ENCODE measurements around the gene RNASEH2B.

Gene RNASEH2B

DNA sequence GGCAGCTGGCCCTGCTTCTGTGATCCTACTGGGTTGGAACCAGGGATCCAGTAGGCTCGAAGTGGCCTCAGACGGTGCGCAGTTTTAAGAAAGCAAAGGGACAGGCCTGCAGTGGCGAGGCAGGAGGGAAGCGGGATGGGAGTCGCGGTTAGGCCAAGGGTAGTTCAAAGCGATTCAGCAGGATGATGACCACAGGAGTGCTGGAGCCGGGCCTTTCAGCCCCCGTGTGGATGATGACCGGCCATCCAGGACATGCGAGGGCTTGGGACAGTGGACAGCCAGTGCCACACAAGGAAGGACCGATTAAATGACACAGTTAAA, 854 bp downstream of the RNASEH2B start:
- peak; percentile 59 for DNase-seq

DNA sequence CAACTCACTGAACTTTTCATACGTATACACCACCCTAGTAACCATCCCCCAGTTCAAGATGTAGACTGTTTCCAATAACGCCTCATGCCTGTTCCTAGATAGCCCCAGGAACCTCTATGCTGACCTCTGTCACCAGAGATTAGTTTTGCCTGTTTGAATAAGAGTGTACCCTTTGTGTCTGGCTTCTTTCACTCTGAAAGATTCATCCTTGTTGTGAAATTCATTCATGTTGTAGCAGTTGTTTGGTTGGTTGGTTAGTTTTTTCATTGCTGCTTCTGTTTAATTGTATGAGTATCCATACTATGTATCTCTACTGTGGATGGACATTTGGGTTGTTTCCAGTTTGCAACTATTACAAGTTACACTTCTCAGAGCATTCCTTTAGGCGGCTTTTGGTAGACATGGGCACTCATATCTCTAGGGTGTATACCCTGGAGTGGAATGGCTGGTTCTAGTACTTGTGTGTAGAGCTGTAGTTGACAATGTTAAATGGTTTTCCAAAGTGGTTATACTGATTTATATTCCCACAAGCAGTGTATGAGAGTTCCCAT, 1.6 kb downstream of the RNASEH2B start:
- peak; percentile 87 for DNase-seq

DNA sequence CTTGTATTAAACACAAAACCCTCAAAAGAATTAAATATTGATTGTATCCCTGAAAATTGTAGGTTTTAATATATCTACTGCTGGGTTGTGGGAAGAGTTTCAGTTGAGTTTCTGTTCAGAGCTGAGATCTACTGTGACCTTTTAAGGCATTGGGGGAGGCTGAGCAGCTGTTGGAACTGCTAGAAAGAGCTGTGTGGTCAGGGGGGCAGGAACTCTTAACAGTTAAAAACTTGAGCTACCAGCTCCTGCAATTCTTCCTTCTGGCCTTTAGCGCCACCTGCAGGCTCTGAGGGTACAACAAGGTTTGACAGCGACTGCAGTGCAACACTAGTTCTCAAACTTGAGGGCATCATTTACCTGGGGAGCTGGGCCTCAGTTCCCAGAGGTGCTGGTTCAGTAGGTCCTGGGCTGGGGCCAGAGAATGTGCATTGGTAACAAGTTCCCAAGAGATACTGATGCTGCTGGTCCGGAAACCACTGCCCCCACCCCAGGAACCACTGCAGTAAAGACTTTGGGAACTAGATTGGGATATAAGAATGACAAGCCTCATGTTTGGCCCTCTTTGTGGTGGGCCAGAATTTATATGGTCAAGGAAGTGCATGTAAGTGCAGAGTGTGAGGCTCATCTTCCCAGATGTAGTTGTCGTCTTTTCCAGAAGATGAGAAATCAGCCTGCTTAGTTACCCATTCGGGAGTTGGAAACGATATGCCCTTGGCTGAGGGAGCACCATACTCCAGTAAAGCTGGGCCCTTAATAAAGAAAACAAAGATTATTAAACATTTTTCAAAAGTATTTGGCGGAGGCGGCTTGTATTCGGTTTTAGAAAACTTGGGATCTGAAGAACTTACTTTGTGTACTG, 2.6 kb downstream of the RNASEH2B start:
- DNase-seq: peak; percentile 97

DNA sequence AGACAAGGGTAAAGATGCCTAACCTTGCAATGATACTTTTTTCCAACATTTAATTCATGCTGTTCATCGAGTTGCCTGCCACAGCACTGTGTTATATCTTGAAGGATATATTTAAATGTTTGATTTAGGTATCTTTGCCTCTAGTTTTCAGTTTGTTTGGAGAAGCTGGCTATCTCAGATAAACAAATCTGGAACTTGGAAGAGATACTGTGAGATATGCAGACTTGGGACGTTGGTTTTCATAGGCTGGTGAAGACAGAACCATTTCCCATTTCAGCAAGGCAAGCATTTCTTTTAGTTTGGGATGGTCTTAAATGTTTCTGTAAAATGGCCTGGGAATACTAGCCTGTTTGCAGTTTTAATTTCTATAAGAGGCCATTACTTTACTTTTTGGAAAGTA, 3.3 kb downstream of the RNASEH2B start:
- DNase-seq: peak; percentile 49

DNA sequence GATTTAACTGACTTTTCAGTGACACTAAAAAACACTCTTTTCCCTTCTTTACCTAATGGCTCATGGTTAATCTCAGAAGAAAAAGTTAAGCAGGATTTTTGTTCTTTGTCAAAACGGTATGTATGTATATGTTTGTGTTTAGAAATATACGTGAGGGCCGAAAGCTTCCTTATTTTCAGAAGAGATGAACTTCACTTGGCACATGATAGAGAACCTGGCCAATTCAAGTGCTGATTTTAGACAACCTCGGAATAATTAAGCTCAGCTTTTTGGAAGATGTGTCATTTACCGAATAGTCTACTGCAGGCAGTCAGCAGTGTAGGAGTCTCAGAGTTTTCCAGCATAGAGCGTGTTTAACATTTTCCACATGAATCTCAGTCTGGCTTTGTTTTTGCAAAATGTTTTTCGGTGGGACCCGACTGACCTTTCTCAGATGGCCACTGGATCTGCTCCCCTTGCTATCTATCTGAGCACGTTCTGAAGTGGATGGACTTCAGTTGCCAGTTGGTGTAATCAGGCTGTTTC, 4.6 kb downstream of the RNASEH2B start:
- no peak for DNase-seq

DNA sequence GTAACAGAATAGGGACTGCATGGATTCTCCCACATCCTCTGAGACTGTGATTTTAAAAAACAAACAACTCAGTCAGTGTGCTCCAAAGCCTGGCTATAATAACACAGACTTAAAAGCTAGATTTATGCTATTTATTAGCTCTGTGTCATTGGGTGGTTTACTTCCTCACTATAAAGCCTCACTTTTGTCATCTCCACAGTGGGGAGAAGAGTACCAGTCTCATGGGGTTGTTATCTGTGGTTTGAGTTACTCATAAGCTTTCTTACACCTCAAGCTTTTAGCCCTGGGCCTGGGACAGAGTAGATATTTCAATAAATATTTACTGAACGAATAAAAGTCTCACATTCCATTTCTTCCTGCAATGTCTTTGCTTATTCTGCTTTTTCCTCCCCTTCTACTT, 5.3 kb downstream of the RNASEH2B start:
- DNase-seq: peak; percentile 79

DNA sequence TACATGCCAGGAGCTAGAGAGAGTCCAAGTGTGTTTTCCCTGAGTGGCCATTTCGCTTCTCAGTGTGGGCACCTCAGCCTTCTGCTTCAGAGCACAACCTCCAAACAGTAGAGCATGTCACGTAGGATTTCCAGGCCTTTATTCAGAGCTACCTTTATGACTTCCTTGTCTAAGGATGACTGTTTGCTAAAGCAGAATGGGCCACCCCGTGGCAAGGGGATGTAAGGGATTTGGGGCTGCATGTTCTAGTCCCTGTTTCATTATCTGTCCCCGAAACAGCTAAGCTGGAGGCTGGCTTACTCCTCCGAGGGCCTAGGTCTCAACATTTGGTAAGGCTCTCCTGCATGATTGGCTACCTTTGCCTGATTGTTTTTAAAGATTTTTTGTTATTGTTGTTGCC, 6.0 kb downstream of the RNASEH2B start:
- peak; percentile 70 for DNase-seq

DNA sequence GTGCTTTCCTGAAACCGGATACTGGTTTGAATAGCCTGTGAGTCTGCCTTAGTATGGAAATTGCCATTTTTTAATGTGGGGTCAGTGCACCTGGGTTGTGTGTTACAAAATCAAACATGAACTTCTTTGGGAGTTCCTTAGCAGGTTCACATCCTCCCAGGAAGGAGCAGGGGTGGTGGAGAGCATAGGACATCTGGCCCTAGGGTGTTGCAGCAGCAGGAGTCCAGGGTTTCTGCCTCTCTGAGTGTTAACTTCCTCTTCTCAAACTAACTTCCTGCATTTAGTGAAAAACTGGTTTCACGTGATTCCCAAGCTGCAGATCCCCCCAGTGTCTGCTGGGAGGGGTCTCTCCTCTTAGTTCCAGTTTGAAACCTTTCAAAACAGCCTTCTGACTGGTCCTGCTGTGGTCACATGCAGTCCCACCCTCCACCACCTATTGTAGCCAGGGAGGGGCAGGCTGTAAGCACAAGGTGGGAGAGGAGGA, 7.2 kb downstream of the RNASEH2B start:
- peak; percentile 44 for DNase-seq

DNA sequence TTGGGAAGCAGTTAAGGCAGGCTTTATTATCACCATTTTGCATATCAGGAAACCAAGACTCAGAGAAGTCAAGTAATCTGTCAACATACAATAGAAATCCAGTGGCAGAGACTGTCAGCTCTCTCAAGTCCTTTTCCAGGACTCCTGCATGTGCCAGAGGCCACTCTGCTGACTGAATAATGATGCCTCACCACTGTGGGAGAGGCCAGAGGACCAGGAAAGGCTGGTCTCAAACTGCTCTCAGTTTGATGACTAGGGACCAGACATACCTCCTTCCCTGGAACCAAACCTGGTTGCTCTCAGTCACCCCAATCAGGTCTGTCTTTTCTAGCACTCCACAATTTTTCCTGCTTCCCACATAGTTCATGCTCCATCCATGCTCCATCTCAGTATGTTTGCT, 8.0 kb downstream of the RNASEH2B start:
- DNase-seq: no peak

DNA sequence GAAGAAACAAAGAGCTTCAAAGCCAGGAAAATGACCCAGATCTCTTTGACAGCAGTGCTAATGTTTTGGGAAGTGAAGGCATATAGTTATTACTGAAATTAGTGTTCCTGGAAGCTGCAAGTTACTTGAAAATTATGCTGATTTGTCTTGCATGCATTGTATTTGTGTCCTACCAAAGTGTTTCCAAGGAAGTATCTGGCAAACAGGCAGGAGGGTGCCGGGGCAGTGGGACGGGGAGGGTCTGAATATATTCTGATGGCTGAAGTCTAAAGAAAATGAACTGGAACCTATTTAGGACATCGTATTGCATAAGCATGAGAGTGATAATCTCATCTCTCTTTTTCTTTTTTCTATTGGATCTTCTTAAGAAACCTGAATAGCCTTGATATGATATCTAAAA, 9.0 kb downstream of the RNASEH2B start:
- DNase-seq: no peak

DNA sequence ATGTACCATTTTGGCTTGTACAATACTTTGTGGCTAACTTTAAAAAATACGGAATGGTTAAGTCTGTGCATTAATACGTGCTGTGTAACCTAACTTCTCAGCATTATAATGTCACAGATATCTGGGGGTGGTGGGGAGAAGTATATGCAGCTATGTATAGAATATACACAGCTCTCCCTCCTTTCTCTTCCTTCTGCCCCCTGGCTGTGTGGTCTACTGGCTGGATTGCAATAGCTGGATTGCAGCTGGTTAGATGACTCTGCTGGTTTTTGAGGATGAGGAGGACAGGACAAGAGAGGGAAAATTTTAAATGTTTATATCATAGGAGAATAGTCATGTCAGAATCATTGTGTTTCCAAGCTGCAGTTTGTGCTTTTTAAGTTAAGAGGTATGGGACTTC, 9.7 kb downstream of the RNASEH2B start:
- DNase-seq: no peak

DNA sequence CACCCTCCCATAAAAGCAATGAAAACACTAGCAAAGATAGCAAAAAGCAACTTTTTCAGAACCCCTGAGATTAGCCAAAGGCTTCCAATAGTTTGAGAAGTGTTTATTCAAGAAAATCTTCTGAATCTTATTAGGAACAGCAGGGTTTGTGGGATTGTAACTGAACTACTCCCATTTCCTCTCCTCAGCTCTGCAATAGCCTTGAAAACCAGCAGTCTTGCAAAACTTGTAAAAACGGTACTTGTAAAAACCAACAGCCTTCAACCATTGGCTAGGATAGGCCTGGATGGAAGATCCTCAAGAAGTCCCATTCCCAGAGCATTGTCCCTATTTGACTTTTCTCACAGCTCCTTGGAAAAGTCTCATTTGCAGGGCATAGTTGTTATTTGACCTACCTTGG, 12.1 kb downstream of the RNASEH2B start:
- DNase-seq: no peak

DNA sequence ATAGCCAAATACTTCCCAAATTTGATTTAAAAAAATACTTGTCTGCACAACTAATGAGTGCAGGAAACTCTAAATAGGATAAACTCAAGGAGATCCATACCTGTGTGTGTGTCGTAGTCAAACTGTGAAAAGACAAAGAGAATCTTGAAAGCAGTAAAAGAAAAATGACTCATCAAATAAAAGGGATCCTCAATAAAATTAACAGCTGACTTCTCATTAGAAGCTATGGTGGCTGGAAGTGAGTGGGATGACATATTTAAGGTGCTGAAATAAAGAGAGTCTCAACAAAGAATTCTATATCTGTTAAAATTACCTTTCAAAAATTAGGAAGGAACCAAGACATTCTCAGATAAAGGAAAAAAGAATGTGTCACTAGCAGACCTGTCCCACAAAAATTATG, 13.7 kb downstream of the RNASEH2B start:
- DNase-seq: no peak

DNA sequence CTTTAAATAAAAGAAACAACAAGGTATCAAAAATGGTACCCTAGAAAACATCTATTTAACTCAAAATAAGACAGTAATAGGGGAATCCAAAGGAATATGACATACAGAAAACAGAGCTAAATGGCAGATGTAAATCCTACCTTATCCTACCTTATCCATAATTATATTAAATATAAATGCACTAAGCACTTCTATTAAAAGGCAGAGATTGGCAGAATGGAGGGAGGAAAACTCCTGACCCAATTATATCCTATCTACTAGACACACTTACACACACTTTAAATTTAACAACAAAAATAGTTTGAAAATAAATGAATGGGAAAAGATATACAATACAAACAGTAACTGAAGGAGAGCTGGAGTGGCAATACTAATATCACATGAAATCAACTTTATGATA, 14.4 kb downstream of the RNASEH2B start:
- no peak for DNase-seq

DNA sequence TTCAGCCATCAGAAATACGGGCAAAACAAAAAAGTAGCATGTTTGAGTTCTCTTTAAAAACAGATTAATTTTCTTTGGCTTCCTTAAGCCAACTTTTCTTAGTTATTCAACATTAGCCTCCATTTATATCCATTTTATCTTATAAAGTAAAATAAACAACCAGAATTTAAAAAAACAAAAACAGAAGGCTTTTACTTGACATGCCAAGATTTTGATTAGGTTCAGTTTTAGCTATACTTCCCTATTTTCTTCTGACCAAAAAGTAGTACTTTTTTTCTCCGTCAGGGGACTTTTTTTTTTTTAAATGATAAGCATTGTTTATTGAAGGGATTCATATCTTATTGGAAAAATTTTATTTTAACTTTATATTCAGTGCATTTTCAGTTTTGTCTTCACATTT, 18.1 kb downstream of the RNASEH2B start:
- peak; percentile 38 for DNase-seq

DNA sequence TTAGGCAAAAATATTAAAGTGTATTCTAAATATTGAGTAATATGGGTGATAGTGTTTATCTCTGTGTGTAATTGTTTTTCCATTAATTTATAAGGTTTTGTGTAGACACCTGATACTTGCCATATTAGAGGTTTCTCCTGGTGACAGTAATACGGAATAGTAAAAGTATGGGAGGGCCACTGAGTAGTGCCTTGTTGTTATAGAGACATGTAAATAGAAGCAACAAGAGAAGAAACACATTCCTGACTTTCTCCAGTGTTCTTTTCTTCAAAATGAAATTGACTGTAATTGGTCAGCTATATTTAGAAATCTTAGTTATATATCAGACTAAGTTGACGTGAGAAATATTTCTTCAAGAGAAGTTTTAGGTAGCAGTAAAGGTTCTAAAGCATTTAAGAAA, 18.5 kb downstream of the RNASEH2B start:
- no peak for DNase-seq

DNA sequence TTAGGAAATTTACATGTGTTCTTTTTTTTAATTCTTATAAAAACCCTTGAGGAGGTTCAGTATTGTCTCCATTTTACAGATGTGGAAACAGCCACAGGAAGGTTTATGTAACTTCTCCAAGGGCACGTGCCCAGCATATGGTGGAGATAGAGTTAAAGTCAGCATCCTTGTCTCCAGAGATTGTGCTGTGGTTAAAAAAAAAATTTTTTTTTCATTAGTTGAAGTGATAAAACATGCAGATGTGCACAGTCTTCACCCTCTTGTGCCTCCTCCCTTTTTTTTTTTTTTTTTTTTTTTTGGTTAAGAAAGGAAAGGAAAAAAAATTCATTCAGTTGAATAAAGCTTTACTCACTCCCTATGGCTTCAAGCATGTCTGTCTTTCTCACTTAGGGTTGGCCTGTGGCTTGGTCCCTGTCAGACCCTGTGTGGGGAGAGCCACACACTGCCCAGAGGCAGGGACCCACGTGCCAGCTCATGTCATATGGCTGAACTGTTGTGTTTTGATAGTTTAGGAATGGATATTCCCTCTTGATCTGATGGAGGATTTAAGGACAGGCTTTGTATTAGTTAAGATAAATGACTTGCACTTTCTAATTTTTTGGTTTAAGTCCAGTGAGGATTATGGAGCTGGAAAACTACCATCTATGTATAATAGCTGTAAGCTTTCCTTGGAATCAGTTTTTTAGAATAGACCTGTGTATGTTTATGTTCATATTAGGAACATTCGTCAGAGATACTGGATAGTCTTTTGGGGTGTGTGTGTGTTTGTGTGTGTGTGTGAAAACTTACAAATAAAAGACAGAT, 19.3 kb downstream of the RNASEH2B start:
- peak; percentile 94 for DNase-seq

DNA sequence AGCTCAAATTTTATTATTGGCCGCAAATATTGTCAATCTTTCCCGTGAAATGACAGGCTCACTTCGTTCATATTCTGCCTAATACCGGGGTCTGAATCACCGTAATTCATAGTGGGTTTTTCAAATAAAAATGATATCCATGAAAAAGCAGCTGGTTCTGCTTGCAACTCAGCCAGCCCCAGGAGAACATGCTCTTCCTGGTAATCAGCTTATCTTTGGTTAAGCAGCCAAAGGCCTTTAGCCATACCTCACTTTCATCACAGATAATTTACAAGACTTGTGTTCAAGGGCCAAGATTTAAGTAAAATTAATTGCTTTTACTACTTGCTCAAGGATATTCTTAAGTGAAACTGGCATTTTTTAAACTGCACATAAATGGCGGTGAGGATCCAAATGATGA, 22.5 kb downstream of the RNASEH2B start:
- DNase-seq: peak; percentile 86

DNA sequence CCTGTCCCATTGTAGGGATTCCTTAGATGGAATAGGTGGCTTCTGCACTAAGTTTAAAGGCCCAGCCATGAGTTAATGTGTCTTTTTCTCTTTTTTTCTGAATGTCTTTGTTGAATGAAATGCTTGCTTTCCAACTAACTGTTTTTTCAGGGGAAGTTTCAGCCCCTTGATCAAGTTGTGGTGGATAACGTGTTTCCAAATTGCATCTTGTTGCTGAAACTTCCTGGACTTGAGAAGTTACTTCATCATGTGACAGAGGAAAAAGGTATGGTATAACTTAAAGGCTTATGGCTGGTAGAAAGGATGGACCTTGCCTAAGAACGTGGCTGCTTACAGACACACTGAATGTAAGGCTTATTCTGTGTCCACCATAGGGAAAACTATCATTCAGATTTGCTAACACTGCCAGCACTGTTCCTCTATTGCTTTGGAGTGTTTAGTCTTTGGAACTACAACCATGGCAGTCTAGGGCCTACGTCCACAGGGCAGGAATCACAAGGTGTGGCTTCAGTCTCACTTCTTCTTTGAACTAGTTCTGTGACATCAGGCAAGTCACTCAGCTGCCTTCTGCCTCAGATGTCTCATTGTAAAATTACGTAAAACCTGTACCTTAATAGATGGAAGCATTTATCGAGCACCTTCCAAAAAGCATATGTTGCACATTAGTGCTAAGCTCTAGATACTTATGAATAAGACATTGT, 25.3 kb downstream of the RNASEH2B start:
- no peak for DNase-seq

DNA sequence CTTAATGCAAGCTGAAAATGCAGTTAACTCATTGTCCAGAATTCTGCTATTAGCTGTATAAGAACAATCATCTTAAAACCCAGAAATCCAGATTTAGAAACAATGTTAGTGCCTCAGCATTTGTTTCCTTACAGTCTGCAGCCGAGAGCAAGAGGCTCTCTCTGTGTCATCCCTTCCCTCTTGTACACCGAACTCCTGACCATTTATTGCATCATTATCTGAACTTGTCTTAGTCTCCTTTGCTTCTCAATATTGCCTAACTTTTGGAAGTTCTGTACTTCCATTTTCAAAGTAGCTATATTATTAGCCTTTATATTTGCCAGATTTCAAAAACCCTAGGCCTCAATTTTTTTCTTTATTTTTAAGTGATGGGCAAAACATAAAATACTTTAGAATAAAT, 27.1 kb downstream of the RNASEH2B start:
- no peak for DNase-seq

DNA sequence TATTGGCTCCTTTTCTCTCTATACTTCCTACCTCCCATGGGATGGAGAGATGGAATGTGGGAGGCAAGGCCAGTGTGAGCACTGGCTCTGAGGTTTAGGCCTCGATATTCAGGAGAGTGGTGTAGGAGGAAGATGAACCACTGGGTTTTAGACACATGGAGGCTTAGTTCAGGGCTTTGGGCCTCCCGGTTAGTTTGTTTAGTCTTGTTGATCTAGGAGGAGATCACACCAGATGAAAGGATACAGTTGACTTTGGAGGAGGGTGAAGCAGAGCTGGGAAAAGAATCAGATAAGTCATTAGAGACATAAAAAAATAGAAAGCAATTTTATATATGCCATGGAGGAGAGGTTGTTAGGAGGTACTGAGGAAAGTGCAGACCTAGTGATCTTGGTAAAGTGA, 30.9 kb downstream of the RNASEH2B start:
- no peak for DNase-seq

DNA sequence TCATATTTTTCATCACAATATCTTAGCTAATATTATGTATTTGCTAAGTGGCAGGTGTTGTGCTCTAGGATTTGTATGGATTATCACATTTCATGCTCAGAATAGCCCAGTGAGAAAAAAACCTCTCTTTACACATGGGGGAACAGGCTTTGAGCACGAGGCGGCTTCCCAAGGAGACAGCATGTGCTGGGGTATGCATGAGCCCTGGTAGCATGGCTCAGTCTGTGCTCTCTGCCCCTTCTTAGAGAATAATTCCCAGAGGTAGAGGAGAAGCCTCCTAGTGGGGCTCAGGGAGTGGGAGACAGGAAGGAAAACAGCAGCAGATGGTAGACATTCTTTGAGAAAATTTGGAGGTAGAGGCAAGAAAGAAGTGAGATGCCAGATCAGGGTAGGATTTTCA, 31.6 kb downstream of the RNASEH2B start:
- no peak for DNase-seq
